Activated B cell treated with CpG ODN at 0.5 μM for 24 hours (primary cell): ENCODE data around the gene RASSF7. TPM values are rescaled to one million over a fixed set of nuclear protein-coding genes. Genes with fewer than 3 reads are reported as not detected.

Experiments used
- ATAC-seq: fragments of 200-7000 bp; cut with Tn5 transposase; one replicate; pipeline ENCODE4 v1.10.0; 2021; ENCODE audit warnings: low read depth, mild to moderate bottlenecking, moderate library complexity
- CTCF ChIA-PET: fragments of 350-600 bp; sonication (Branson Sonifier 250); formaldehyde crosslinking; loops from one replicate; lab custom pipeline; 2021; ENCODE audit warnings: antibody characterized with exemption; lab: Charles Lee
- POLR2A ChIA-PET: fragments of 350-600 bp; sonication (Branson Sonifier 250); formaldehyde crosslinking; loops from one replicate; lab custom pipeline; 2021; ENCODE audit warnings: antibody characterized with exemption; lab: Charles Lee
- DNase-seq: peaks from one replicate; pipeline ENCODE4 v3.0.0; 2022
- H3K27ac Mint-ChIP-seq: one replicate; pipeline ENCODE4 v1.8.0; 2020; ENCODE audit warnings: mixed read lengths
- H3K27me3 Mint-ChIP-seq: one replicate; pipeline ENCODE4 v1.8.0; 2021; ENCODE audit warnings: mixed read lengths
- H3K36me3 Mint-ChIP-seq: one replicate; pipeline ENCODE4 v1.8.0; 2021; ENCODE audit warnings: low read depth, mixed read lengths
- H3K4me1 Mint-ChIP-seq: one replicate; pipeline ENCODE4 v1.8.0; 2021; ENCODE audit warnings: mixed read lengths
- H3K4me3 Mint-ChIP-seq: one replicate; pipeline ENCODE4 v1.8.0; 2020; ENCODE audit warnings: mild to moderate bottlenecking, mixed read lengths
- H3K9me3 Mint-ChIP-seq: one replicate; pipeline ENCODE4 v1.8.0; 2020; ENCODE audit warnings: mixed read lengths
- intact Hi-C: fragments of 100-400 bp; cut with micrococcal nuclease; formaldehyde crosslinking; loops from one replicate; pipeline ENCODE4 v1.15.1; 2024
- total RNA-seq: library from RNA; stranded (reverse); gene quantifications from 2 replicates; pipeline ENCODE4 v1.2.3, GENCODE V29; 2022
- TF ChIP-seq, protein P1 (sequence below): fragments of 200-600 bp; IDR thresholded peaks from one replicate; pipeline ENCODE4 v1.8.0; 2022; ENCODE audit warnings: antibody characterized with exemption, mild to moderate bottlenecking

Gene RASSF7
- total RNA-seq, 1 donor from 2014 or later, result 14.9 TPM

DNA sequence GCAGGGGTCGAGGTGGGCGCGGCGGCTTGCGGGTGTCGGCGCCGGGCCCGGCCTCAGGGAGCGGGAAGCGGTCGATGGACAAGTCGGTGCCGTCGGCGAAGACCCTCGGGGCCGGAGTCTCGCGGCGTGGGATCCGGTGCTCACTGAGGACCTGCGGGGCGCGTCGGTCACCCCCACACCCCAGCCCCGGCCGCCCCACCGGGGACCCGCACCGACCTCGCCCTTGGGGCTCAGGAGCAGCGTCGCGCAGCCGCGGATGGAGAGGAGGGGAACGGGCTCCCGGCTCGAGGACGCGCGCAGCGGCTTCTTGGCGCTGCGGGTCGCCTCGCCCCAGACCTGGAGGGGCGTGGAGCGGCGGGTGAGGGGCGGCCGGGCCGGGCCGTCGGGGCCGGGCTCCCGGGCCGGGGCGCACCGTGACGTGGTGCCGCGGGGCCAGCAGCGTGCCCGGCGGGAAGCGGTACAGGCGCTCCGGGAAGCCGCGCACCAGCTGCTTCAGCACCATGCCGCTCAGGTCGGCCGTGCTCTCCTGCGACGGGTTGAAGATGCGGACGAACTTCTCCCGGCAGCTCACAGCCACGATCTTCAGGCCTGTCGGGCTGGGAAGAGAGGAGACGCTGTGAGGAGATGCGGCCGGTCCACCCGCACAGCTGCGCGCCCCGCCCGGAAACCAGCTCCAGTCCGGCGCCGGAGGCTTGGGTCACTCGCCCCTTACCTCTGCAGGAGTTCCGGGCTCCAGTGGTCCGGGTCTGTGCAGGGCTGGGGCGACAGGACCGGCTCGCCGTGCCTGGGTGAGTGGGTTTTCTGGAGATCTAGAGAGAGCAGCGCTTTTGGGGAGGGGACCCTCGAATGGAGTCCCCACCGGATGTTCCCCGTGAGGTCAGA lies 4.7 kb upstream of the RASSF7 start:
- TF ChIP-seq, protein P1, sequence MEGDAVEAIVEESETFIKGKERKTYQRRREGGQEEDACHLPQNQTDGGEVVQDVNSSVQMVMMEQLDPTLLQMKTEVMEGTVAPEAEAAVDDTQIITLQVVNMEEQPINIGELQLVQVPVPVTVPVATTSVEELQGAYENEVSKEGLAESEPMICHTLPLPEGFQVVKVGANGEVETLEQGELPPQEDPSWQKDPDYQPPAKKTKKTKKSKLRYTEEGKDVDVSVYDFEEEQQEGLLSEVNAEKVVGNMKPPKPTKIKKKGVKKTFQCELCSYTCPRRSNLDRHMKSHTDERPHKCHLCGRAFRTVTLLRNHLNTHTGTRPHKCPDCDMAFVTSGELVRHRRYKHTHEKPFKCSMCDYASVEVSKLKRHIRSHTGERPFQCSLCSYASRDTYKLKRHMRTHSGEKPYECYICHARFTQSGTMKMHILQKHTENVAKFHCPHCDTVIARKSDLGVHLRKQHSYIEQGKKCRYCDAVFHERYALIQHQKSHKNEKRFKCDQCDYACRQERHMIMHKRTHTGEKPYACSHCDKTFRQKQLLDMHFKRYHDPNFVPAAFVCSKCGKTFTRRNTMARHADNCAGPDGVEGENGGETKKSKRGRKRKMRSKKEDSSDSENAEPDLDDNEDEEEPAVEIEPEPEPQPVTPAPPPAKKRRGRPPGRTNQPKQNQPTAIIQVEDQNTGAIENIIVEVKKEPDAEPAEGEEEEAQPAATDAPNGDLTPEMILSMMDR, result no peak
- intact Hi-C loops, result loop anchor here (1.0 kb wide), 6 partner anchors 19 to 209 kb away; partner anchors contain the start of genes LRRC56 and PHRF1
- H3K36me3 Mint-ChIP-seq, result no peaks in the 10 kb centered on the region
- ChIA-PET CTCF (interaction anchor here (0.9 to 2.2 kb wide), 8 partner anchors 8 to 167 kb away, joined by 3 to 24 read pairs (median 4); partner anchors contain the start of gene PHRF1), POLR2A (interaction anchor here (0.6 to 3.4 kb wide), 13 partner anchors 10 to 193 kb away, joined by 3 to 22 read pairs (median 7); partner anchors contain the start of genes DEAF1, HRAS, IRF7 and LRRC56)
- DNase-seq (no peak), ATAC-seq (no peak)
- H3K27ac Mint-ChIP-seq, result no peak overlapping the region
- no peaks in the 10 kb centered on the region for H3K27me3 Mint-ChIP-seq
- H3K9me3 Mint-ChIP-seq, result no peaks in the 10 kb centered on the region
- peak overlapping the region; percentile 53 for H3K4me3 Mint-ChIP-seq
- H3K4me1 Mint-ChIP-seq, result peaks cover 11% of the 10 kb centered on the region

DNA sequence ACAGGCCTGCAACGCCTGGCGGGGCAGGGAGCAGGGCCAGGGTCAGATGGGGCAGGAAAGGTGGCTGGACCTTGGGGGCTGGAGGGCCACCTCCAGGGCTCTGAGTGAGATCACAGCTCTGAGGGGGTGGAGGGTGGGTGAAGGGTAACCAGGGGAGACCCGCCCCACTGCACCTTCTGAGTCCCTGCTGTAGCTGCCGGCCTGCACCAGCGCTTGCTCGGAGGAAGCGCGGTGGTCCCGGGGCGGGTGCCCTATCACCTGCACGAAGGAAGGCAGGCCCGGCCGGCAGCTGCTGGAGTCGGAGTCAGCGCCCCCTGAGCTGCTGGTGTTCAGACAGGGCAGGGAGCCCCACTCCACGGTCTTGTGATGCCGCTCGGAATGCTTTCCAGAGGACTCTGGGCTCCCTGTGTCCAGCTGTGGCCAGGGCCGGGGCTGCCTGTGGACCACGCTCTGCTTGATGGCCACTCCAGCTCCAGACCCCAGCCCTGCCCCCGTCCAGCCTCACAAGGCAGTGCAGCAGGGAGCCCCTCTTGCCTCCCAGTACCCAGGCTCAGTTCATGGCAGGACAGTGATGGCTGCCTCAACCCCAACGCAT lies 4.0 kb upstream of the RASSF7 start:
- Mint-ChIP-seq H3K36me3 (no peaks in the 10 kb centered on the region), H3K4me1 (peaks cover 16% of the 10 kb centered on the region), H3K4me3 (peak overlapping the region; percentile 53), H3K9me3 (no peaks in the 10 kb centered on the region), H3K27me3 (no peaks in the 10 kb centered on the region), H3K27ac (no peak overlapping the region)
- intact Hi-C loops, result no loop called here
- ATAC-seq, result no peak
- POLR2A ChIA-PET, result interaction anchor here (0.6 to 3.4 kb wide), 7 partner anchors 9 to 169 kb away, joined by 3 to 22 read pairs (median 9); partner anchors contain the start of genes DEAF1, HRAS, IRF7 and LRRC56
- no peak for DNase-seq
- TF ChIP-seq, protein P1, result no peak
- CTCF ChIA-PET, result interaction anchor here (0.9 to 1.2 kb wide), 2 partner anchors 21 to 166 kb away, joined by 3 read pairs; no protein-coding TSS in a partner anchor

DNA sequence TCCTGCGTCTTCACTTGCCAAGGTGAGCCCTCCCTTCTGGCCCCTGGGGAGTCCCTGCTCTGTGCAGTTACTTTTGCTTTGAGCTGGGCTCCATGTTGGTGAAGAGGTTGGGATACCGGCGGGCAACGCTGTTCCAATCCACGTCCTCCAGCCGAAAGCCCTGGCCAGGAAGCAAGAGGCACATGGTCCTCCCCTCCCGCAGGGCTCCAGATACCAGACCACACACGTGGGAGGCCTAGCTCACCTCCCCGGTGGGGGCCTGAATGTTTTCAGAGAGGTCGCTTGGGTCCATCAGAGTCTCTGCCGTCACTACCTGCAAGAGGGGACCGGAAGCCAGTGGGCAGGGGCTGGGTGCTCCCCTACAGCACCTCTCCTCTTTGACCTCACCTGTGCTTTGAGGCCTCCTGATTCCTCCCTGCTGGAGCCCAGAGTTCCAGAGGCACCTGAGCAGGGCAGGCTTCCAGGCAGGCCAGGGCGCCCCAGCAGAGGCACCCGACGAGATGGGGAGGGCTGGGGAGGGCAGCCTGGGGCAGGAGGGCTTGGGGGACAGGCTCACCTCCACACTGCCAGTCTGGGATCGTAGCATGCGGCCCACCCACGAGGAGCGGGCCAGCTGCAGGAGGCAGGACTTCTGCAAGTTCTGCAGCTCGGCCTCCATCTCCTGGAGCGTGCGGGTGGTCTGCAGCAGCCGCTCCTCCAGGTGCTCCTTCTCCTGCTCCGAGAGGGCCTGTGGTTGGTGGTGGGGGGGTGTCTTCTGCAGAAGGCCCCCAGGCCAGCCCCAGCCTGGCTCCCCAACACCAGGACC lies 3.2 kb upstream of the RASSF7 start:
- Mint-ChIP-seq H3K27me3 (no peaks in the 10 kb centered on the region), H3K4me1 (peaks cover 17% of the 10 kb centered on the region), H3K27ac (no peak overlapping the region), H3K4me3 (peak overlapping the region; percentile 24), H3K36me3 (no peaks in the 10 kb centered on the region), H3K9me3 (no peaks in the 10 kb centered on the region)
- CTCF ChIA-PET, result no interaction called here
- TF ChIP-seq, protein P1, result no peak
- POLR2A ChIA-PET, result interaction anchor here (0.6 to 3.4 kb wide), 4 partner anchors 18 to 183 kb away, joined by 4 to 22 read pairs (median 8); partner anchors contain the start of genes DEAF1, IRF7, PHRF1 and TMEM80
- intact Hi-C loops, result no loop called here
- ATAC-seq (no peak), DNase-seq (no peak)

DNA sequence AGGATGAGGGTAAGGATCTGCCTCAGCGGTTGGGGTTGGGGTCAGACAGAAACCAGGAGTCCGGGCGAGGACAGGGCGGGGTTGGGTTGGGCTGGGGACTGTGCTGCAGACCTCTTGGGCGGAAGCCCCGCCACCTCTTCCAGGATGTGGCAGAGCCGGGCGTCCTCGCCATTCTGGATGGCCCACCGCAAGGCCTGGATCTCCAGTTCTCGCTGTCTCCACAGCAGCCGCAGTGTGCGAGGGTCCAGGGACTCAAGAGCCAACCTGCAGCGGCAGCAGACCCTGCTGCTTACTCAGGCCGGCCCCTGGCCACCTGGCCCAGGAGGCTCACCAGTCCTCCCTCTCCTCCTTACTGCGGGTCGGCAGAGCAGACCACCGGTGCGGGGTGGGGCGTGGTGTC lies 2.3 kb upstream of the RASSF7 start:
- no peak overlapping the region for H3K27ac Mint-ChIP-seq
- TF ChIP-seq, protein P1, result no peak
- ATAC-seq (no peak), DNase-seq (no peak)
- CTCF ChIA-PET, result no interaction called here
- no peaks in the 10 kb centered on the region for H3K27me3 Mint-ChIP-seq
- peaks cover 17% of the 10 kb centered on the region for H3K4me1 Mint-ChIP-seq
- peaks cover 2% of the 10 kb centered on the region for H3K36me3 Mint-ChIP-seq
- POLR2A ChIA-PET, result no interaction called here
- no peak overlapping the region for H3K4me3 Mint-ChIP-seq
- intact Hi-C loops, result no loop called here
- H3K9me3 Mint-ChIP-seq, result no peaks in the 10 kb centered on the region
